WTC11 (cell line): Measurements from ENCODE around the gene CDH11. TPM values are rescaled to one million over a fixed set of nuclear protein-coding genes. Genes with fewer than 3 reads are reported as not detected.

ENCODE experiments used
- ATAC-seq: fragments of 200-7000 bp; cut with Tn5 transposase; 2 replicates; pipeline ENCODE4 v1.10.0; 2021; ENCODE audit warnings: mild to moderate bottlenecking, moderate library complexity
- CTCF ChIA-PET: fragments of 300-600 bp; sonication (Branson Sonifier 250); formaldehyde crosslinking; loops from one replicate; lab custom pipeline; 2021; ENCODE audit warnings: antibody characterized with exemption; lab: Charles Lee
- POLR2A ChIA-PET: fragments of 350-600 bp; sonication (Branson Sonifier 250); formaldehyde crosslinking; loops from one replicate; lab custom pipeline; 2021; ENCODE audit warnings: antibody characterized with exemption; lab: Charles Lee
- DNase-seq: peaks from one replicate; pipeline ENCODE4 v3.0.0; 2021; ENCODE audit warnings: low spot score
- H3K27ac Mint-ChIP-seq: 2 replicates; pipeline ENCODE4 v1.8.0; 2021; ENCODE audit warnings: mixed read lengths
- H3K27me3 Mint-ChIP-seq: 2 replicates; pipeline ENCODE4 v1.8.0; 2021; ENCODE audit warnings: low read depth, mild to moderate bottlenecking, moderate library complexity, mixed read lengths
- H3K36me3 Mint-ChIP-seq: 2 replicates; pipeline ENCODE4 v1.8.0; 2021; ENCODE audit warnings: mixed read lengths
- H3K4me1 Mint-ChIP-seq: 2 replicates; pipeline ENCODE4 v1.8.0; 2022; ENCODE audit warnings: mixed read lengths
- H3K4me3 Mint-ChIP-seq: 2 replicates; pipeline ENCODE4 v1.8.0; 2021; ENCODE audit warnings: mild to moderate bottlenecking, moderate library complexity, mixed read lengths
- H3K9me3 Mint-ChIP-seq: 2 replicates; pipeline ENCODE4 v1.8.0; 2021; ENCODE audit warnings: mixed read lengths
- CBFB ChIP-seq: sonication (generic); formaldehyde crosslinking; IDR thresholded peaks from 2 replicates; pipeline ENCODE4 v1.8.1; 2022; ENCODE audit warnings: mild to moderate bottlenecking, low read depth, missing genetic modification reagents
- CREM ChIP-seq: sonication (generic); formaldehyde crosslinking; IDR thresholded peaks from 2 replicates; pipeline ENCODE4 v1.8.1; 2022; ENCODE audit warnings: mild to moderate bottlenecking, missing genetic modification reagents, moderate library complexity
- ERG ChIP-seq: fragments of 250-450 bp; sonication (Bioruptor Pico); IDR thresholded peaks from 2 replicates; pipeline ENCODE4 v1.8.0; 2021; ENCODE audit warnings: mild to moderate bottlenecking
- FOXJ3 ChIP-seq: sonication (generic); formaldehyde crosslinking; IDR thresholded peaks from 2 replicates; pipeline ENCODE4 v1.9.0; 2021; ENCODE audit warnings: missing genetic modification reagents, mild to moderate bottlenecking, borderline replicate concordance
- FOXK1 ChIP-seq: sonication (generic); formaldehyde crosslinking; IDR thresholded peaks from 2 replicates; pipeline ENCODE4 v1.8.0; 2022; ENCODE audit warnings: mild to moderate bottlenecking, moderate library complexity, missing genetic modification reagents
- HMGA2 ChIP-seq: fragments of 250-450 bp; sonication (Bioruptor Pico); IDR thresholded peaks from 2 replicates; pipeline ENCODE4 v1.4.0; 2021; ENCODE audit warnings: mild to moderate bottlenecking, moderate library complexity
- NFATC4 ChIP-seq: fragments of 250-450 bp; sonication (Bioruptor Pico); IDR thresholded peaks from 2 replicates; pipeline ENCODE4 v1.9.0; 2021; ENCODE audit warnings: mild to moderate bottlenecking
- NFE2L1 ChIP-seq: sonication (generic); formaldehyde crosslinking; IDR thresholded peaks from 2 replicates; pipeline ENCODE4 v1.8.1; 2023; ENCODE audit warnings: missing genetic modification reagents
- NR3C1 ChIP-seq: sonication (generic); formaldehyde crosslinking; conservative IDR thresholded peaks from 2 replicates; pipeline ENCODE4 v1.8.1; 2023; ENCODE audit warnings: low read depth, mild to moderate bottlenecking, missing genetic modification reagents
- RORB ChIP-seq: fragments of 250-450 bp; sonication (Bioruptor Pico); IDR thresholded peaks from 2 replicates; pipeline ENCODE4 v1.9.0; 2021; ENCODE audit warnings: mild to moderate bottlenecking
- ZBTB43 ChIP-seq: sonication (generic); formaldehyde crosslinking; IDR thresholded peaks from 2 replicates; pipeline ENCODE4 v1.8.1; 2023; ENCODE audit warnings: mild to moderate bottlenecking, missing genetic modification reagents
- ZNF138 ChIP-seq: sonication (generic); formaldehyde crosslinking; conservative IDR thresholded peaks from 2 replicates; pipeline ENCODE4 v1.8.1; 2022; ENCODE audit warnings: mild to moderate bottlenecking, moderate library complexity, missing genetic modification reagents
- ZNF317 ChIP-seq: sonication (generic); formaldehyde crosslinking; IDR thresholded peaks from 2 replicates; pipeline ENCODE4 v1.8.1; 2023; ENCODE audit warnings: low read depth, mild to moderate bottlenecking, moderate library complexity, missing genetic modification reagents, borderline replicate concordance
- ZNF396 ChIP-seq: fragments of 250-450 bp; sonication (Bioruptor Pico); IDR thresholded peaks from 2 replicates; pipeline ENCODE4 v1.8.0; 2021; ENCODE audit warnings: mild to moderate bottlenecking, moderate library complexity, borderline replicate concordance
- ZNF416 ChIP-seq: fragments of 250-450 bp; sonication (Bioruptor Pico); IDR thresholded peaks from 2 replicates; pipeline ENCODE4 v1.9.0; 2021; ENCODE audit warnings: mild to moderate bottlenecking, inconsistent platforms
- total RNA-seq: library from RNA; stranded (reverse); gene quantifications from 3 replicates; pipeline ENCODE4 v1.2.3, GENCODE V29; 2021
- TF ChIP-seq, protein P1 (sequence below): sonication (generic); formaldehyde crosslinking; conservative IDR thresholded peaks from 2 replicates; pipeline ENCODE4 v1.8.1; 2023; ENCODE audit warnings: mild to moderate bottlenecking, low read depth, missing genetic modification reagents, moderate library complexity
- TF ChIP-seq, protein P2 (sequence below): sonication (generic); formaldehyde crosslinking; IDR thresholded peaks from 2 replicates; pipeline ENCODE4 v1.8.0; 2022; ENCODE audit warnings: mild to moderate bottlenecking, missing genetic modification reagents
- TF ChIP-seq, protein P3 (sequence below): sonication (generic); formaldehyde crosslinking; IDR thresholded peaks from 2 replicates; pipeline ENCODE4 v1.8.0; 2022; ENCODE audit warnings: mild to moderate bottlenecking, missing genetic modification reagents
- TF ChIP-seq, protein P4 (sequence below): fragments of 250-450 bp; sonication (Bioruptor Pico); IDR thresholded peaks from 2 replicates; pipeline ENCODE4 v1.9.0; 2021; ENCODE audit warnings: moderate library complexity, mild to moderate bottlenecking, inconsistent platforms, borderline replicate concordance
- TF ChIP-seq, protein P5 (sequence below): sonication (generic); formaldehyde crosslinking; IDR thresholded peaks from 2 replicates; pipeline ENCODE4 v1.8.1; 2022; ENCODE audit warnings: mild to moderate bottlenecking, missing genetic modification reagents, moderate library complexity, borderline replicate concordance
- TF ChIP-seq, protein P6 (sequence below): sonication (generic); formaldehyde crosslinking; IDR thresholded peaks from 2 replicates; pipeline ENCODE4 v1.8.0; 2023; ENCODE audit warnings: mild to moderate bottlenecking, missing genetic modification reagents
- TF ChIP-seq, protein P7 (sequence below): sonication (generic); formaldehyde crosslinking; IDR thresholded peaks from 2 replicates; pipeline ENCODE4 v1.8.1; 2023; ENCODE audit warnings: mild to moderate bottlenecking, missing genetic modification reagents, moderate library complexity

CDH11 gene
- total RNA-seq, 1 experiment from 2014 or later, result 11.6 TPM

- no peaks in the 10 kb centered on the region for H3K9me3 Mint-ChIP-seq
- ChIA-PET CTCF (interaction anchor here (0.9 kb wide), 1 partner anchor 9 kb away, joined by 3 read pairs; no protein-coding TSS in a partner anchor), POLR2A (no interaction called here)
- H3K27me3 Mint-ChIP-seq, result no peaks in the 10 kb centered on the region
- H3K4me1 Mint-ChIP-seq, result no peaks in the 10 kb centered on the region
- no peak for TF ChIP-seq NFE2L1
- TF ChIP-seq, protein P1, sequence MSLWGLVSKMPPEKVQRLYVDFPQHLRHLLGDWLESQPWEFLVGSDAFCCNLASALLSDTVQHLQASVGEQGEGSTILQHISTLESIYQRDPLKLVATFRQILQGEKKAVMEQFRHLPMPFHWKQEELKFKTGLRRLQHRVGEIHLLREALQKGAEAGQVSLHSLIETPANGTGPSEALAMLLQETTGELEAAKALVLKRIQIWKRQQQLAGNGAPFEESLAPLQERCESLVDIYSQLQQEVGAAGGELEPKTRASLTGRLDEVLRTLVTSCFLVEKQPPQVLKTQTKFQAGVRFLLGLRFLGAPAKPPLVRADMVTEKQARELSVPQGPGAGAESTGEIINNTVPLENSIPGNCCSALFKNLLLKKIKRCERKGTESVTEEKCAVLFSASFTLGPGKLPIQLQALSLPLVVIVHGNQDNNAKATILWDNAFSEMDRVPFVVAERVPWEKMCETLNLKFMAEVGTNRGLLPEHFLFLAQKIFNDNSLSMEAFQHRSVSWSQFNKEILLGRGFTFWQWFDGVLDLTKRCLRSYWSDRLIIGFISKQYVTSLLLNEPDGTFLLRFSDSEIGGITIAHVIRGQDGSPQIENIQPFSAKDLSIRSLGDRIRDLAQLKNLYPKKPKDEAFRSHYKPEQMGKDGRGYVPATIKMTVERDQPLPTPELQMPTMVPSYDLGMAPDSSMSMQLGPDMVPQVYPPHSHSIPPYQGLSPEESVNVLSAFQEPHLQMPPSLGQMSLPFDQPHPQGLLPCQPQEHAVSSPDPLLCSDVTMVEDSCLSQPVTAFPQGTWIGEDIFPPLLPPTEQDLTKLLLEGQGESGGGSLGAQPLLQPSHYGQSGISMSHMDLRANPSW (CRISPR knock-in tag), result no peak
- no peak for TF ChIP-seq ZNF138 (CRISPR knock-in tag)
- no peak for TF ChIP-seq HMGA2
- no peak for TF ChIP-seq ZNF416
- TF ChIP-seq CREM (CRISPR knock-in tag), result no peak
- TF ChIP-seq, protein P2, sequence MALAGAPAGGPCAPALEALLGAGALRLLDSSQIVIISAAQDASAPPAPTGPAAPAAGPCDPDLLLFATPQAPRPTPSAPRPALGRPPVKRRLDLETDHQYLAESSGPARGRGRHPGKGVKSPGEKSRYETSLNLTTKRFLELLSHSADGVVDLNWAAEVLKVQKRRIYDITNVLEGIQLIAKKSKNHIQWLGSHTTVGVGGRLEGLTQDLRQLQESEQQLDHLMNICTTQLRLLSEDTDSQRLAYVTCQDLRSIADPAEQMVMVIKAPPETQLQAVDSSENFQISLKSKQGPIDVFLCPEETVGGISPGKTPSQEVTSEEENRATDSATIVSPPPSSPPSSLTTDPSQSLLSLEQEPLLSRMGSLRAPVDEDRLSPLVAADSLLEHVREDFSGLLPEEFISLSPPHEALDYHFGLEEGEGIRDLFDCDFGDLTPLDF (CRISPR knock-in tag), result no peak
- TF ChIP-seq, protein P3, sequence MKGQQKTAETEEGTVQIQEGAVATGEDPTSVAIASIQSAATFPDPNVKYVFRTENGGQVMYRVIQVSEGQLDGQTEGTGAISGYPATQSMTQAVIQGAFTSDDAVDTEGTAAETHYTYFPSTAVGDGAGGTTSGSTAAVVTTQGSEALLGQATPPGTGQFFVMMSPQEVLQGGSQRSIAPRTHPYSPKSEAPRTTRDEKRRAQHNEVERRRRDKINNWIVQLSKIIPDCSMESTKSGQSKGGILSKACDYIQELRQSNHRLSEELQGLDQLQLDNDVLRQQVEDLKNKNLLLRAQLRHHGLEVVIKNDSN (CRISPR knock-in tag), result no peak
- TF ChIP-seq ZBTB43 (CRISPR knock-in tag), result no peak
- TF ChIP-seq CBFB, result no peak
- TF ChIP-seq, protein P4, sequence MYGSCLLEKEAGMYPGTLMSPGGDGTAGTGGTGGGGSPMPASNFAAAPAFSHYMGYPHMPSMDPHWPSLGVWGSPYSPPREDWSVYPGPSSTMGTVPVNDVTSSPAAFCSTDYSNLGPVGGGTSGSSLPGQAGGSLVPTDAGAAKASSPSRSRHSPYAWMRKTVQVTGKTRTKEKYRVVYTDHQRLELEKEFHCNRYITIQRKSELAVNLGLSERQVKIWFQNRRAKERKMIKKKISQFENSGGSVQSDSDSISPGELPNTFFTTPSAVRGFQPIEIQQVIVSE (CRISPR knock-in tag), result no peak
- TF ChIP-seq FOXJ3 (CRISPR knock-in tag), result no peak
- no peak for TF ChIP-seq NR3C1 (CRISPR knock-in tag)
- no peak for TF ChIP-seq NFATC4
- no peak for TF ChIP-seq FOXK1
- no peak for TF ChIP-seq ZNF317 (CRISPR knock-in tag)
- no peak for TF ChIP-seq ERG
- no peak for TF ChIP-seq ZNF396
- DNase-seq, result no peak
- H3K4me3 Mint-ChIP-seq, result no peak overlapping the region
- no peak for ATAC-seq
- H3K36me3 Mint-ChIP-seq, result no peaks in the 10 kb centered on the region
- no peak overlapping the region for H3K27ac Mint-ChIP-seq
Measured at GRCh38 chr16:65059406-65059980, 62.4 kb downstream of the CDH11 start.

- no peak overlapping the region for H3K4me3 Mint-ChIP-seq
- H3K27ac Mint-ChIP-seq, result no peak overlapping the region
- H3K9me3 Mint-ChIP-seq, result no peaks in the 10 kb centered on the region
- H3K36me3 Mint-ChIP-seq, result no peaks in the 10 kb centered on the region
- CTCF ChIA-PET, result no interaction called here
- ATAC-seq, result no peak
- POLR2A ChIA-PET, result no interaction called here
- H3K4me1 Mint-ChIP-seq, result no peaks in the 10 kb centered on the region
- no peak for TF ChIP-seq NR3C1 (CRISPR knock-in tag)
- no peak for TF ChIP-seq RORB (CRISPR knock-in tag)
- TF ChIP-seq, protein P5, sequence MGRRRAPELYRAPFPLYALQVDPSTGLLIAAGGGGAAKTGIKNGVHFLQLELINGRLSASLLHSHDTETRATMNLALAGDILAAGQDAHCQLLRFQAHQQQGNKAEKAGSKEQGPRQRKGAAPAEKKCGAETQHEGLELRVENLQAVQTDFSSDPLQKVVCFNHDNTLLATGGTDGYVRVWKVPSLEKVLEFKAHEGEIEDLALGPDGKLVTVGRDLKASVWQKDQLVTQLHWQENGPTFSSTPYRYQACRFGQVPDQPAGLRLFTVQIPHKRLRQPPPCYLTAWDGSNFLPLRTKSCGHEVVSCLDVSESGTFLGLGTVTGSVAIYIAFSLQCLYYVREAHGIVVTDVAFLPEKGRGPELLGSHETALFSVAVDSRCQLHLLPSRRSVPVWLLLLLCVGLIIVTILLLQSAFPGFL (CRISPR knock-in tag), result no peak
- TF ChIP-seq, protein P6, sequence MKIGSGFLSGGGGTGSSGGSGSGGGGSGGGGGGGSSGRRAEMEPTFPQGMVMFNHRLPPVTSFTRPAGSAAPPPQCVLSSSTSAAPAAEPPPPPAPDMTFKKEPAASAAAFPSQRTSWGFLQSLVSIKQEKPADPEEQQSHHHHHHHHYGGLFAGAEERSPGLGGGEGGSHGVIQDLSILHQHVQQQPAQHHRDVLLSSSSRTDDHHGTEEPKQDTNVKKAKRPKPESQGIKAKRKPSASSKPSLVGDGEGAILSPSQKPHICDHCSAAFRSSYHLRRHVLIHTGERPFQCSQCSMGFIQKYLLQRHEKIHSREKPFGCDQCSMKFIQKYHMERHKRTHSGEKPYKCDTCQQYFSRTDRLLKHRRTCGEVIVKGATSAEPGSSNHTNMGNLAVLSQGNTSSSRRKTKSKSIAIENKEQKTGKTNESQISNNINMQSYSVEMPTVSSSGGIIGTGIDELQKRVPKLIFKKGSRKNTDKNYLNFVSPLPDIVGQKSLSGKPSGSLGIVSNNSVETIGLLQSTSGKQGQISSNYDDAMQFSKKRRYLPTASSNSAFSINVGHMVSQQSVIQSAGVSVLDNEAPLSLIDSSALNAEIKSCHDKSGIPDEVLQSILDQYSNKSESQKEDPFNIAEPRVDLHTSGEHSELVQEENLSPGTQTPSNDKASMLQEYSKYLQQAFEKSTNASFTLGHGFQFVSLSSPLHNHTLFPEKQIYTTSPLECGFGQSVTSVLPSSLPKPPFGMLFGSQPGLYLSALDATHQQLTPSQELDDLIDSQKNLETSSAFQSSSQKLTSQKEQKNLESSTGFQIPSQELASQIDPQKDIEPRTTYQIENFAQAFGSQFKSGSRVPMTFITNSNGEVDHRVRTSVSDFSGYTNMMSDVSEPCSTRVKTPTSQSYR (CRISPR knock-in tag), result no peak
- TF ChIP-seq ZNF317 (CRISPR knock-in tag), result no peak
- TF ChIP-seq, protein P7, sequence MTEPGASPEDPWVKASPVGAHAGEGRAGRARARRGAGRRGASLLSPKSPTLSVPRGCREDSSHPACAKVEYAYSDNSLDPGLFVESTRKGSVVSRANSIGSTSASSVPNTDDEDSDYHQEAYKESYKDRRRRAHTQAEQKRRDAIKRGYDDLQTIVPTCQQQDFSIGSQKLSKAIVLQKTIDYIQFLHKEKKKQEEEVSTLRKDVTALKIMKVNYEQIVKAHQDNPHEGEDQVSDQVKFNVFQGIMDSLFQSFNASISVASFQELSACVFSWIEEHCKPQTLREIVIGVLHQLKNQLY (CRISPR knock-in tag), result no peak
- no peaks in the 10 kb centered on the region for H3K27me3 Mint-ChIP-seq
- DNase-seq, result no peak
Measured at GRCh38 chr16:65057184-65057583, 64.7 kb downstream of the CDH11 start.
